ENCODE measurements around the gene WNT3A.
"Not testable (repeated sequence)": the region's sequence is repeated elsewhere in the genome, so short reads cannot be mapped to it uniquely, and the experiment has no call there.

The WNT3A gene

GRCh38 chr1:228006786-228007048 lies at the start of gene WNT3A:
Gene WNT3A (plus strand): TSS chr1:228006998. CDS start chr1:228007129, 131 bp downstream.
- DNase-seq (ENCODE audit: low spot score), result no peak

GRCh38 chr1:227958617-227959324 lies 48.0 kb upstream of the WNT3A start:
- no peak for DNase-seq (ENCODE audit: low spot score)

- DNase-seq (ENCODE audit: low spot score), result no peak
Observed at GRCh38 chr1:227959325-227959860, 47.4 kb upstream of the WNT3A start.

- DNase-seq (ENCODE audit: low spot score), result no peak
Observed at GRCh38 chr1:227961651-227962466, 44.9 kb upstream of the WNT3A start.

GRCh38 chr1:227966733-227967132 lies 40.1 kb upstream of the WNT3A start:
- DNase-seq (ENCODE audit: low spot score), result not testable (repeated sequence)

GRCh38 chr1:227967815-227968214 lies 39.0 kb upstream of the WNT3A start:
- not testable (repeated sequence) for DNase-seq (ENCODE audit: low spot score)

- not testable (repeated sequence) for DNase-seq (ENCODE audit: low spot score)
Observed at GRCh38 chr1:227970076-227970995, 36.5 kb upstream of the WNT3A start.

GRCh38 chr1:227971216-227971615 lies 35.6 kb upstream of the WNT3A start:
- not testable (repeated sequence) for DNase-seq (ENCODE audit: low spot score)

- not testable (repeated sequence) for DNase-seq (ENCODE audit: low spot score)
Observed at GRCh38 chr1:227971643-227972282, 35.0 kb upstream of the WNT3A start.

GRCh38 chr1:227972283-227972679 lies 34.5 kb upstream of the WNT3A start:
- DNase-seq (ENCODE audit: low spot score), result not testable (repeated sequence)

- not testable (repeated sequence) for DNase-seq (ENCODE audit: low spot score)
Observed at GRCh38 chr1:227972843-227973374, 33.9 kb upstream of the WNT3A start.

GRCh38 chr1:227973724-227974288 lies 33.0 kb upstream of the WNT3A start:
- not testable (repeated sequence) for DNase-seq (ENCODE audit: low spot score)

- DNase-seq (ENCODE audit: low spot score), result not testable (repeated sequence)
Observed at GRCh38 chr1:227975583-227976283, 31.1 kb upstream of the WNT3A start.

GRCh38 chr1:227987181-227987580 lies 19.6 kb upstream of the WNT3A start:
- DNase-seq (ENCODE audit: low spot score), result no peak

- no peak for DNase-seq (ENCODE audit: low spot score)
Observed at GRCh38 chr1:227994632-227995300, 12.0 kb upstream of the WNT3A start.

GRCh38 chr1:227996187-227996950 lies 10.4 kb upstream of the WNT3A start:
- no peak for DNase-seq (ENCODE audit: low spot score)

- DNase-seq (ENCODE audit: low spot score), result no peak
Observed at GRCh38 chr1:227998374-227999055, 8.3 kb upstream of the WNT3A start.
